Measurements from ENCODE around the gene ING4. TPM values are rescaled to one million over a fixed set of nuclear protein-coding genes. Genes with fewer than 3 reads are reported as not detected.

The ING4 gene
- total RNA-seq, 1 donor from 2014 or later, result 38.0 TPM

DNA sequence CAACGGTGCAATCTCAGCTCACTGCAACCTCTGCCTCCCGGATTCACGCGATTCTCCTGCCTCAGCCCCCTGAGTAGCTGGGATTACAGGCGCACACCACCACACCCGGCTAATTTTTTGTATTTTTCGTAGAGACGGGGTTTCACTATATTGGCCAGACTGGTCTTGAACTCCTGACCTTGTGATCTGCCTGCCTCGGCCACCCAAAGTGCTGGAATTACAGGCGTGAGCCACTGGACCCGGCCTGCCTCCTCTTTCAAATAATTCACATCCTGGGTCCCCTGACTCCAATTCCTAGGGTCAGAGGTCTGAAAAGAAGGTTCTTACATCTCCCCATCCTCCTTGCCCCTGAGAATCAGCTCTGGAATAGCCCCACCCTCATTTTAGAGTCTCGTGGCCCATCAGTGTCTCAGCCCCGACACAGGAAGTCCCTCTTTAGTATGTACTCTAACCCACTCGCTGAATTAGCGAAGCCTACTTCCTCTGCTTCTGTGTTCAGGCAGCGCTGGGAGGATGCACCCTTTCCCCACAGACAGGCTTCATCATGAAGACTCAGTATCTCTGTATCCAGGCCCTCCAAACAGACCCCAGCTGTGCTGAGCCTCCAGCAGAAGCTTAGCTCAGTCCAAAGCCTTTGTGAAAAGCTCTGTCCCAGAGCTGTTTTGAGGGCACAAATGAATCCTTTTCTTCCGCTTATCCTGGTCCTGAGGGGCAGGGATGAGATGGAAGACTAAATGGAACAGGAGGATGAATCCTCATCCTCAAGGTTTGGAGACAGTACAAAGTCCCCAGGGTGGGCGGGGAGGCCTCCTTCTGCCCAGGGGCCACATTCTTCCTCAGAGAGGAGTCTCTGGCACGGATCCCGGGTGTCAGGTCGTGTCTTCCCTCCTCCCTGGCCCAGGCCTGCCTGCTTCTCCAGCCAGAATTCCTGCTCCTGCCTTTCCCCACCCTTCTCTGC is 30.6 kb downstream of the ING4 start:
- no peak for TF ChIP-seq CTCF (IDR thresholded peaks at IDR 0.05)
- DNase-seq (no peak), ATAC-seq (peak; percentile 52)
- Histone ChIP-seq H3K4me3 (peak overlapping the region; percentile 10), H3K27ac (peak overlapping the region; percentile 17), H3K27me3 (no peaks in the 10 kb centered on the region), H3K36me3 (no peaks in the 10 kb centered on the region), H3K4me1 (peaks cover 4% of the 10 kb centered on the region), H3K9me3 (no peaks in the 10 kb centered on the region)
- intact Hi-C loops (cut with DNase I), result no loop called here

DNA sequence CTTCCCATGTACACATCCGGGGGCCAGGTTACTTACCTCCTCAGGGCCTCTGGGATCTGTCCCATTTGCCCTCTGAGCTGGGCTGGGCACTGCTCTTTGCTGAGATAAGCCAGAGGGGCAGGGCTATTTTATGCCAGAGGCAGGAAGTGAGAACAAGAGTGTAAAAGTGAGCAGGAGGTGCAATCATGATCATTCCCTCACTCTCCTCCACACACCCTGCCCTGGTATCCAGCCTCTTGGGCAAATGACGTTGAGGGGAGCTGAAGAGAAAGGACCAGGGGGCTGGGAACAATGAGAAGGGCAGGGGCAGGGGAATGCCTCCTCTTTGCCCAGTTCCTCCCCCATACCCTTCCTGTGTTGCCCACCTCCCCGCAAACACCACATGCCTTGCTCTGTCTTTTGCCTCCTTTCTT is 31.4 kb downstream of the ING4 start:
- intact Hi-C loops (cut with DNase I), result no loop called here
- peaks cover 6% of the 10 kb centered on the region for H3K4me1 ChIP-seq
- no peaks in the 10 kb centered on the region for H3K36me3 ChIP-seq
- DNase-seq, result no peak
- H3K27ac ChIP-seq, result peak overlapping the region; percentile 17
- ATAC-seq, result no peak
- H3K4me3 ChIP-seq, result peak overlapping the region; percentile 10
- no peaks in the 10 kb centered on the region for H3K27me3 ChIP-seq
- no peak for TF ChIP-seq CTCF (IDR thresholded peaks at IDR 0.05)
- no peaks in the 10 kb centered on the region for H3K9me3 ChIP-seq

- intact Hi-C loops (cut with DNase I), result no loop called here
Measured at GRCh38 chr12:6630736-6631135, 32.2 kb downstream of the ING4 start.

GRCh38 chr12:6627616-6628015 is 35.3 kb downstream of the ING4 start:
- no peaks in the 10 kb centered on the region for H3K9me3 ChIP-seq
- no peak for TF ChIP-seq CTCF (IDR thresholded peaks at IDR 0.05)
- intact Hi-C loops (cut with DNase I), result no loop called here
- DNase-seq (no peak), ATAC-seq (peak; percentile 79)
- H3K4me1 ChIP-seq, result peaks cover 6% of the 10 kb centered on the region
- H3K27me3 ChIP-seq, result no peaks in the 10 kb centered on the region
- H3K36me3 ChIP-seq, result no peaks in the 10 kb centered on the region
- H3K4me3 ChIP-seq, result peak overlapping the region; percentile 37
- no peak overlapping the region for H3K27ac ChIP-seq

More at GRCh38 chr12:6630736-6631135, 32.2 kb downstream of the ING4 start:
- Histone ChIP-seq H3K36me3 (no peaks in the 10 kb centered on the region), H3K27ac (no peak overlapping the region), H3K4me3 (no peak overlapping the region), H3K4me1 (peaks cover 6% of the 10 kb centered on the region), H3K27me3 (no peaks in the 10 kb centered on the region), H3K9me3 (no peaks in the 10 kb centered on the region)
- TF ChIP-seq CTCF (IDR thresholded peaks at IDR 0.05), result no peak
- ATAC-seq (no peak), DNase-seq (no peak)

- Histone ChIP-seq H3K4me3 (no peak overlapping the region), H3K27ac (no peak overlapping the region), H3K4me1 (peaks cover 6% of the 10 kb centered on the region), H3K27me3 (no peaks in the 10 kb centered on the region), H3K36me3 (no peaks in the 10 kb centered on the region), H3K9me3 (no peaks in the 10 kb centered on the region)
- intact Hi-C loops (cut with DNase I), result no loop called here
- DNase-seq (no peak), ATAC-seq (peak; percentile 58)
- no peak for TF ChIP-seq CTCF (IDR thresholded peaks at IDR 0.05)
Measured at GRCh38 chr12:6626654-6627283, 36.1 kb downstream of the ING4 start.
